SU-DHL-6 (cell line): ENCODE data around the gene NTSR1.

ENCODE experiments used
- H2AFZ ChIP-seq: fragments of 200-600 bp; sonication (generic); 2 replicates; pipeline ENCODE4 v1.6.1; 2014; ENCODE audit warnings: low read depth, mild to moderate bottlenecking, moderate library complexity, mixed read lengths, antibody characterized with exemption, low read length; ENCODE audit not compliant: severe bottlenecking
- H3F3A ChIP-seq: fragments of 200-600 bp; shearing (Covaris generic); 2 replicates; pipeline ENCODE4 v1.6.0; 2016; ENCODE audit warnings: antibody characterized with exemption, mild to moderate bottlenecking; ENCODE audit not compliant: insufficient read depth
- H3K27ac ChIP-seq: fragments of 200-600 bp; sonication (generic); 2 replicates; pipeline ENCODE4 v1.5.1; 2016; ENCODE audit warnings: low read depth, mild to moderate bottlenecking, low read length, moderate library complexity, mixed read lengths
- H3K27me3 ChIP-seq: fragments of 200-600 bp; sonication (generic), shearing (Covaris generic); 2 replicates; pipeline ENCODE4 v1.6.0; 2014; ENCODE audit warnings: mild to moderate bottlenecking, low read length
- H3K36me3 ChIP-seq: fragments of 200-600 bp; sonication (generic); 2 replicates; pipeline ENCODE4 v1.6.1; 2014; ENCODE audit warnings: mild to moderate bottlenecking, low read length, mixed read lengths
- H3K4me2 ChIP-seq: fragments of 300-600, 200-600 bp; shearing (Covaris generic), sonication (generic); 2 replicates; pipeline ENCODE4 v1.6.0; 2014; ENCODE audit warnings: low read length, low read depth, mild to moderate bottlenecking; ENCODE audit not compliant: poor library complexity, severe bottlenecking
- H3K4me3 ChIP-seq: fragments of 200-600 bp; sonication (generic); 2 replicates; pipeline ENCODE4 v1.5.1; 2014; ENCODE audit warnings: antibody characterized with exemption, low read length, mild to moderate bottlenecking, mixed read lengths; ENCODE audit not compliant: insufficient read depth, poor library complexity, severe bottlenecking
- H3K79me2 ChIP-seq: fragments of 200-600 bp; sonication (generic); 2 replicates; pipeline ENCODE4 v1.6.1; 2014; ENCODE audit warnings: mild to moderate bottlenecking, low read length, moderate library complexity; ENCODE audit not compliant: insufficient read depth
- H3K9ac ChIP-seq: fragments of 200-600 bp; sonication (generic); 2 replicates; pipeline ENCODE4 v1.7.0; 2014; ENCODE audit warnings: mild to moderate bottlenecking, low read length
- H3K9me2 ChIP-seq: fragments of 200-600 bp; sonication (generic); replicated peaks from 2 replicates; pipeline ENCODE4 v1.6.1; 2014; ENCODE audit warnings: low read length; ENCODE audit not compliant: insufficient read depth
- H3K9me3 ChIP-seq: fragments of 200-600 bp; sonication (generic); 2 replicates; pipeline ENCODE4 v1.6.1; 2014; ENCODE audit warnings: low read length, mixed read lengths; ENCODE audit not compliant: insufficient read depth
- H4K20me1 ChIP-seq: fragments of 200-600 bp; sonication (generic); 2 replicates; pipeline ENCODE4 v1.6.1; 2014; ENCODE audit warnings: low read depth, mild to moderate bottlenecking, antibody characterized with exemption, low read length, moderate library complexity, mixed read lengths
- EZH2phosphoT487 ChIP-seq: fragments of 200-600 bp; sonication (generic), shearing (Covaris generic); conservative IDR thresholded peaks from 2 replicates; pipeline ENCODE4 v1.6.1; 2018; ENCODE audit warnings: mild to moderate bottlenecking, antibody characterized with exemption, low read length, moderate library complexity, mixed read lengths
- TF ChIP-seq, protein P1 (sequence below): fragments of 200-600 bp; sonication (generic); IDR thresholded peaks from one replicate; pipeline ENCODE4 v1.5.1; 2017; ENCODE audit warnings: antibody characterized with exemption, mild to moderate bottlenecking, low read length, moderate library complexity; ENCODE audit not compliant: insufficient read depth, poor library complexity, severe bottlenecking

Gene NTSR1

DNA sequence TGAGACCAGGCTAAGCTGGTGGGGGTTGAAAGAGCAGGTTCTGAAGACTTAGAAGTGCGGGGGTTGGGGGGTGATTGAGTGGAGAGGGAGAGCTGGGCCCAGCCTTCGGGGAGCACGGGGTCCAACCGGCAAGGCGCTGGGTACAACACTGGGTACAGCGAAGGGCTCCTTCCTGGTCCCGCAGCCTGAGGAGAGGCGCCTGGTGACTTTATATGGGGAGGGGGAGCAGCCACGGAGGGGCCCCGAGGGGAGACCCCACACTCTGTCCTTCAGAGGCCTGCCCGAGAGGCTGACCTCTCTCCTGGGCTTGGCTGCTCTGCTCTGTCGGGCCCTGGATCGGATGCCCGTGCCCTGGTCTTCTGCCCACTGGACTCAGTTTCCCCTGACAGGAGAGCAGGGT lies 10.4 kb upstream of the NTSR1 start:
- Histone ChIP-seq H3K27ac (no peak overlapping the region), H3K4me3 (no peak overlapping the region), H3K27me3 (no peaks in the 10 kb centered on the region), H2AFZ (no peak overlapping the region), H3K9me2 (no peaks in the 10 kb centered on the region), H3K9ac (no peak overlapping the region), H3K36me3 (no peaks in the 10 kb centered on the region), H3F3A (no peaks in the 10 kb centered on the region), H3K4me2 (no peak overlapping the region), H3K9me3 (no peaks in the 10 kb centered on the region), H3K79me2 (no peaks in the 10 kb centered on the region), H4K20me1 (no peaks in the 10 kb centered on the region)
- no peak for TF ChIP-seq EZH2phosphoT487
- TF ChIP-seq, protein P1, sequence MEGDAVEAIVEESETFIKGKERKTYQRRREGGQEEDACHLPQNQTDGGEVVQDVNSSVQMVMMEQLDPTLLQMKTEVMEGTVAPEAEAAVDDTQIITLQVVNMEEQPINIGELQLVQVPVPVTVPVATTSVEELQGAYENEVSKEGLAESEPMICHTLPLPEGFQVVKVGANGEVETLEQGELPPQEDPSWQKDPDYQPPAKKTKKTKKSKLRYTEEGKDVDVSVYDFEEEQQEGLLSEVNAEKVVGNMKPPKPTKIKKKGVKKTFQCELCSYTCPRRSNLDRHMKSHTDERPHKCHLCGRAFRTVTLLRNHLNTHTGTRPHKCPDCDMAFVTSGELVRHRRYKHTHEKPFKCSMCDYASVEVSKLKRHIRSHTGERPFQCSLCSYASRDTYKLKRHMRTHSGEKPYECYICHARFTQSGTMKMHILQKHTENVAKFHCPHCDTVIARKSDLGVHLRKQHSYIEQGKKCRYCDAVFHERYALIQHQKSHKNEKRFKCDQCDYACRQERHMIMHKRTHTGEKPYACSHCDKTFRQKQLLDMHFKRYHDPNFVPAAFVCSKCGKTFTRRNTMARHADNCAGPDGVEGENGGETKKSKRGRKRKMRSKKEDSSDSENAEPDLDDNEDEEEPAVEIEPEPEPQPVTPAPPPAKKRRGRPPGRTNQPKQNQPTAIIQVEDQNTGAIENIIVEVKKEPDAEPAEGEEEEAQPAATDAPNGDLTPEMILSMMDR, result no peak

DNA sequence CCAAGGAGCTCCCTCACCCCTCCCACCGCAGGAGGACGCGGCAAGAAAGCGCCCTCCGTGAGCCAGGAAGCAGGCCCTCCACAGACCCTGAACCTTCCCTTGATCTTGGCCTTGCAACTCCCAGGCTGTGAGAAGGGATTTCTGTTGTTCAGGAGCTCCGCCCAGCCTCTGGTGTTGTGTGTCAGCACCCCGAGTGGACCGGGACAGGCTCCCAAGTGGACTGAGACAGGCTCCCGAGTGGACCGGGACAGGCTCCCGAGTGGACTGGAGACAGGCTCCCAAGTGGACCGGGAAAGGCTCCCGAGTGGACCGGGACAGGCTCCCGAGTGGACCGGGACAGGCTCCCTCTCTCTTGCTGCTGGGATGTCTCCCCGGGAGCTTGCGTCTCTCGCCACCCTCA lies 9.3 kb upstream of the NTSR1 start:
- Histone ChIP-seq H3K9me3 (no peaks in the 10 kb centered on the region), H3K27me3 (no peaks in the 10 kb centered on the region), H3K9me2 (no peaks in the 10 kb centered on the region), H3K36me3 (no peaks in the 10 kb centered on the region), H3K9ac (no peak overlapping the region), H3F3A (no peaks in the 10 kb centered on the region), H3K4me2 (no peak overlapping the region), H3K79me2 (no peaks in the 10 kb centered on the region), H4K20me1 (no peaks in the 10 kb centered on the region), H3K27ac (no peak overlapping the region), H3K4me3 (no peak overlapping the region), H2AFZ (no peak overlapping the region)
- TF ChIP-seq EZH2phosphoT487, result no peak
- TF ChIP-seq, protein P1, result no peak

DNA sequence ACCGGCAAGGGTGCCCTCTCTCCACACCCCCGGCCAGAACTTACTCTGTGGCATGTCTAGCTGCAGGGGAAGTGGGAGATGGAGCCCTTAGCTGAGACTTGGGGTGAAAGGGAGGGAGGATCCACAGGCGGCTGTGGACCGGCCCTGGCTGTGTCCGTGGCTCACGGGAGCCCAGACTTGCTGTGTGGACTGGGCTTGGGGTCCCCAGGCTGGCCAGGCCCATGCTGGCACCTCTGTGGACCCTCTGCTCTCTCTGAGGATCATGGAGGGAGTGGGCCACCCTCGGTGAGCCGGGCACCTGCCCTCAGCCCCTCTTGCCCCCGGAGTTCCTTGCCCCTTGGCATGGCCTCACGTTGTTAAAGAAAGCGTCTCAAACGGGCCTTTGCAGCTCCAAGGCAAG lies 8.9 kb upstream of the NTSR1 start:
- Histone ChIP-seq H4K20me1 (no peaks in the 10 kb centered on the region), H3K27ac (no peak overlapping the region), H3K4me2 (no peak overlapping the region), H3K79me2 (no peaks in the 10 kb centered on the region), H3F3A (no peaks in the 10 kb centered on the region), H3K9me2 (no peaks in the 10 kb centered on the region), H3K9me3 (no peaks in the 10 kb centered on the region), H3K27me3 (no peaks in the 10 kb centered on the region), H2AFZ (no peak overlapping the region), H3K4me3 (no peak overlapping the region), H3K9ac (no peak overlapping the region), H3K36me3 (no peaks in the 10 kb centered on the region)
- TF ChIP-seq EZH2phosphoT487, result no peak
- TF ChIP-seq, protein P1, result no peak

DNA sequence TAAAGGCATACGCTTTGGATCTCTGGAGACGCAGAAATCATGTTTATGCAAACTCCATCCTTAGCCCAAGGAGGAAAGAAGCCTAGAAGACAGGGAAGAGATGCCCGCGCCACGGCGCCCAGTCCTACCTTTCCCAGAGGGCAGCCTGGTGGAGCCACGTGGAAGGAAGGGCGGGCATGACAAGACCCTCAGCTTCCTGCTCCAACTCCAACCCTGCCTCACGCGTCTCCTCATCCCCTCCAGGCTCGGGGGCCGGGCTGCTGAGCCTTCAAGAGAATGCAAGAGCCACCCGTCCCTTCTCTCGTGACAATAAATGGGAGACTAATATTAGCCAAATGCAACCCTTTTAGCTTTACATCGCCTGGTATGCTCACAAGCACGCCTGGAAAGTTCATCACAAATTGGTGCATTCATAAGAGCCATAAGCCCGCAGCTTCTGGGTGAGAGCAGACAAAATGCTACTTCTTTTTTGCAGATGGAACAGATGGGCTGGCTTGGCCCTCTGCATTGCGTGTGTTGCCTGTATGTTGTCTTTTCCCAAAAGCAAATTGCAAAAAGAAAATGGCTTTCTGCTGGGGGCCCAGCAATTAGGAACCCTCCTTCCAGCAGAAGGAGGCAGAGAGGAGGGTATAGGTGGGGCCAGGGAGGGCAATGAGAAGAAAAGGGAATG lies 8.2 kb upstream of the NTSR1 start:
- TF ChIP-seq EZH2phosphoT487, result no peak
- H3K27me3 ChIP-seq, result no peaks in the 10 kb centered on the region

More for the DNA sequence above, 8.2 kb upstream of the NTSR1 start:
- H2AFZ ChIP-seq, result no peak overlapping the region
- H3K36me3 ChIP-seq, result no peaks in the 10 kb centered on the region
- no peak overlapping the region for H3K4me2 ChIP-seq
- no peaks in the 10 kb centered on the region for H3K9me2 ChIP-seq
- no peak overlapping the region for H3K9ac ChIP-seq
- H3K79me2 ChIP-seq, result no peaks in the 10 kb centered on the region
- no peak overlapping the region for H3K4me3 ChIP-seq
- no peaks in the 10 kb centered on the region for H3F3A ChIP-seq
- no peak overlapping the region for H3K27ac ChIP-seq
- H3K9me3 ChIP-seq, result no peaks in the 10 kb centered on the region
- no peaks in the 10 kb centered on the region for H4K20me1 ChIP-seq
